Measurements from ENCODE around the gene C1orf21.

Gene C1orf21

GRCh38 chr1:184634296-184634695, 247.5 kb downstream of the C1orf21 start:
- DNase-seq, result no peak

DNA sequence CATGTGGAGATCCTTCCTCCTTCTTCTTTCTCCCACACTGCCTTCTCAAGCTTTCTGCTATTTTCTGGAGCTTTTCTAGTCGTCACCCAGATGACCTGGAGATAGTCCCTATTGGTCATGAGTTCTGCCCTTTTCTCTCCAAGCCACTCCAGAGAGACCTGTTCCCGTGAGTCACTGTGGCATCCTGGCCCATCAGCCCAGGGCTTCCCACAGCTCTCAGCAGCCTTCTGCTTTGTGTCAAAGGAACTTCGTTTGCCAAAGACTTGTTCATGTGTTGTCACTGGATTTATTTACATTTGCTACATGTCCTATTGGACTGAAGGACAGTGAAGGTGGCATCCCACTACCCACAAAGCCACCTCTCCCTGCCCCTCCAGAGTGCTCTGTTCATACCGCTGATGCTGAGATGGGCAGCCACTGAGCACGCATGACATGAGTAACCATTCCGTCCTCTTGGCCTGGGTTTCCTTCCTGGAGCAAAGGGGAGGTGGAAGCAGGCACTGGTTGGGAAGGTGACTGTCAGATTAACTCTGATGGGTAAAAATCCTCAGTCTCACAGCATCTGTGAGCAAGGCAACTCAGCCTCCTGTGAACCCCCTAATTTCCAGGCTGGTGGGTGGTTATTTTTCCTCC, 248.6 kb downstream of the C1orf21 start:
- no peak for DNase-seq

DNA sequence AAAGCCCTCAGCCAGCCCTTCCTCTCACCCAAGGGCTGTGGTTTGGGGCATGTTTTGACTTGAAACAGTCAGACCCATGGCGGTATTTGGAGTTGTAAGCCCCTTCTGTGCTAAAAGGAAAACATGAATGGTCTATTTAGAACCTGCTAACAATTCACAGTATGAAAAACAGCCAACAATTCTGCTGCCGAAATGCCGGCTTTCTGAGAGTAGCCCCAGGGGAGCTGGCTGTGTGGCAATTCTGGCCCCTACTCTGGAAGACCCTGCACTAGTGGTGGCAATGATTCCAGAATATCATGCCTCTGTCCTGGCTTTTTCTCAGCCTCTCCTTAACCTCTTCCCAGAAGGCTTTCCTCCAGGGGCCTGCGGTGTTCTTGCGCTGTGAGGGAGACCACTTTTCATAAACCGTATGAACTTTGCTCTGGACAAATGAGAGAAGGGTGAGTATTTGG, 249.2 kb downstream of the C1orf21 start:
- no peak for DNase-seq

DNA sequence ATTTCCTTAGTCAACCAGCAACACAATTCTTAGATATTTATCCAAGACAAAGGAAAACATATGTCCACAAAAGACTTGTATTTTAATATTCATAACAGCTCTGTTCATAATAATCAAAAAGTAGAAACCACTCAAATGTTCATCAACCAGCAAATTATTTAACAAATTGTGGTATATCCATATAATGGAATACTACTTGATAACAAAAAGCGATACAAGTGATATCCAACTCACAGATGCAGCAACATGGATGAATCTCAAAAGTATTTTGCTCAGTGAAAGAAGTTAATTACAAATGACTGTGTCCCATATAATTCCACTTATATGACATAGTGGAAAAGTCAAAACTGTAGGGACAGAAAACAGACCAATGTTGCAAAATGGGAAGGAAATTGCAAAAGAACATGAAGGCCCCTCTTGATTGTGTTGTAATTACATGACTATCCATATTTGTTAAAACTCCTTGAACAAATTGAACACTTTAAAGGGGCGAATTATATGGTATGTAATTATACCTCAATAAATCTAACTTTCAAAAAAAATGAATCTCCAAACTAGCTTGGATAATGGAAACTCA, 250.9 kb downstream of the C1orf21 start:
- DNase-seq, result no peak

DNA sequence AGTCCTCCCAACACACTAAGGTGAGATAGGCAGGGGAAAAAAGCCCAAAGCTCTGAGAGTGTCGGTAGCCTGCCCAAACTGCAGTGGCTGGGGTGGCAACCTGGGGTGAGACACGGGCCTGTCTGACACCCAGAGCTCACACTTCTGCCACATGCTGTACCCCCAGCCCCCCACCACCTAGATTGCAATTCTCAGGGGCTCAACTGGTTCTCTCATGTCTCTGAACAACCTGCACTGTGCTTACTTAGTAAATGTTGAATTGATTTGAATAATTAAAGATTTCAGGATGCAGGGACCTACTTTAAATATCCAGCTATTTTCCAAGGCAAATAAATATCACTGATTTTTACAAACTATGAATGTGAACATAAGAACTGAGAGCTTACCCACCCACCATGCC, 252.4 kb downstream of the C1orf21 start:
- DNase-seq, result no peak

GRCh38 chr1:184640505-184640904, 253.7 kb downstream of the C1orf21 start:
- no peak for DNase-seq

- no peak for DNase-seq
Measured at GRCh38 chr1:184641894-184642293, 255.1 kb downstream of the C1orf21 start.

- no peak for DNase-seq
Measured at GRCh38 chr1:184643661-184644060, 256.8 kb downstream of the C1orf21 start.

GRCh38 chr1:184644771-184645170, 257.9 kb downstream of the C1orf21 start:
- no peak for DNase-seq

- no peak for DNase-seq
Measured at GRCh38 chr1:184646178-184646701, 259.4 kb downstream of the C1orf21 start.

DNA sequence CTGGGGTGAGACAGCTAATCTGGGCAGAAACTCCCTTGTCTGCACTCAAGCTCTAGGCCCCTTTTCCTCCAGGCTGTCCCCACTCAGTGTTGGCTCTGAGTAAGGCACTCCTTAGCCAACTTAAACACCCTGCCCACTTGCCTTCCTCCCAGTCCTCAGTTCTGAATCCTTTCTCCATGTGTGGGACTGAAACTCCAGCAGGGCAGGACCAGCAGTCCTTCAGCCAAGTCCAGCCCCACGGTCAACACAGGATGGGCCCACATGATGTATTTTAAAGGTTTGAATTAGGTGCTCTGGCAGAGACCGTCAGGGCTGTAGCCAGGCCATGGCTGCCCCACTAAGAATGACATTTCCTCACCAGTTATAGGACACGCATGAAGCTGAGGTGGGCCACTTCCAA, 260.0 kb downstream of the C1orf21 start:
- no peak for DNase-seq

- no peak for DNase-seq
Measured at GRCh38 chr1:184647471-184647870, 260.6 kb downstream of the C1orf21 start.

GRCh38 chr1:184648160-184648855, 261.5 kb downstream of the C1orf21 start:
- DNase-seq, result no peak

- DNase-seq, result no peak
Measured at GRCh38 chr1:184648856-184649201, 262.0 kb downstream of the C1orf21 start.

DNA sequence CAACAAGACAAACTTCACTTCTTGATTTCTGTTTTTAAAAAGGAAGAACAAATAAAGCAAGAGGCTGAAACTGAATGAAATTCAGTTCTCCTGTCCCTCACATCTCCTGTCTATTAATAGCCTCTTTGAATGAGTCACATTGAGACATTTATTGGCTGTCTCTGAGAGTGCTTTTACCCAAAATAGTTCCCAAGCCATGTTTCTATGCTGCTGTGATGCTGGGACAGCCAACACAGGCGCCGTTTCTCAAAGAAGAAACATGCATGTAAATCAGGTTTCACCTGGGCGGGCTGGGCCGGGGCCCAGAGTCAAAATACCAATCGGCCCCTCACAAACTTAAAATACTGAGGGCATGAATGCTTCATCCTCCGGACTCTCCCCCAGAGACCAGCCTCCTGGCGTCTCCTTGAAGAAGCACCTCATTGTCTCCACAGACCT, 262.6 kb downstream of the C1orf21 start:
- peak; percentile 61 for DNase-seq

DNA sequence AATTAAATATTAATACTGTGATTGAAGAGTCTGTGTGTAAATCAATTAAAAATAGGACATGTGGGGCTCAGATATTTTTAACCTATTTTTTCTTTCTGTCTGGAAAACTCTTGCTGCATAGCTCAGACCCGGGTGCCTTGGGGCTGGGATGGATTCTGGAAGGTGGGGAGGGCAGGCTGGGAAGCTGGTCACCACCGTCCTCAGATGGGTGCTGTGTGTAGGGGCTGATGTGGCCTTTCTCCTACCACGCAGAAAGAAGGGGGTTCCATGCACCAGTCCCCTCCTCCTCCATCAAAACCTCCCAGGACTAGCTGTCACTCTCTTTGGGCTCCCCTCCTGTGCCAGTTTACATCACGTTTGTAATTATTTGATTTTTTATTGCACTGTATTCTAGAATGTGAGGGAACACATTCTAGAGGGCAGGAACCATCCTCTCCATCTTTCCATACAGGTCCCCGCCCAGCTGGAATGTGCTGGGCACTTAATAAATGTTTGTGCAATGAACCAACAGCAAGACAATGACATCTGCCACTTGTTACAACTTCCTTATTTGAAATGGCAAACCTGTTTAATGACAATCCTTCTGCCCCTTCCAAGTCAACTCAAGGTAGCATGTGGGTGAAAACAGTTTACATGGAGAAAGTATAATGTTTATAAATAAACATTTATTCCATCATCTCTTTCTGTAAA, 263.5 kb downstream of the C1orf21 start:
- DNase-seq, result no peak

DNA sequence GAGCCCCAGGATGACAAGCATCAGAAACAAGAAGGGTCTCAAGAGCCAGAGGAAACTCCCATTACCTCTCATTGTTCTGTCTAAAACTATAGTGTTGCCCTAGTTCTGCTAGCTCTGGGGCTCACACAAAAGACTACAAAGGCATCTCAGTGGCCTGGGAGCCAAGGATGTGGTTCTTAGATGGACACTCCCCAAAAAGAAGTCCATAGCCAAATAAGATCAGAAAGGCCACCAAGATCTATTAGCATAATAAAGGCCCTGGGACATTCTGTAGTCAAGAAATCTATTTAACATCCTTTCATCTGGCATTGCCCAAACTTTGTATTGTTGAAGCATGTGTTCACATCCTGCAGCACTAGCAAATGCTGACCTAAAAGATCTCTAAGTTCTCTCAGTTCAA, 268.4 kb downstream of the C1orf21 start:
- DNase-seq, result no peak

- no peak for DNase-seq
Measured at GRCh38 chr1:184656221-184656620, 269.4 kb downstream of the C1orf21 start.

DNA sequence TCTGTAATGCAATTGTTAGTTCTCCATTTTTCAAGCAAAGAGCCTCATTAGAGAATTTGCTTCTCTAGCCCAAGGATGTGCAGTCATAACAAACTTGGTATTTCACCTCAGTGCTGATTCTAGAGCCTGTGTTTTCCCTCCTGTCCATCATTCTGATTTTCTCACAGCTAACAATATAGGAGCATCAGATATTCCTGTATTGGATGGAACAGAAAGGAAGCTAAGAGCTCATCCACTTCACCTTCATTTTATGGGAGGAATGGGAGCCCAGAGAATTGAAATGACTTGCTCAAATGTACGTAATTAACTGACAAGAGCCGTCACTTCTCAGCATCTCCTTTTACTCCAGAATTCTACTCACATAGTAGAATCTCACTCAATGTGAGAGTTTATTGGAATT, 271.2 kb downstream of the C1orf21 start:
- DNase-seq, result no peak

DNA sequence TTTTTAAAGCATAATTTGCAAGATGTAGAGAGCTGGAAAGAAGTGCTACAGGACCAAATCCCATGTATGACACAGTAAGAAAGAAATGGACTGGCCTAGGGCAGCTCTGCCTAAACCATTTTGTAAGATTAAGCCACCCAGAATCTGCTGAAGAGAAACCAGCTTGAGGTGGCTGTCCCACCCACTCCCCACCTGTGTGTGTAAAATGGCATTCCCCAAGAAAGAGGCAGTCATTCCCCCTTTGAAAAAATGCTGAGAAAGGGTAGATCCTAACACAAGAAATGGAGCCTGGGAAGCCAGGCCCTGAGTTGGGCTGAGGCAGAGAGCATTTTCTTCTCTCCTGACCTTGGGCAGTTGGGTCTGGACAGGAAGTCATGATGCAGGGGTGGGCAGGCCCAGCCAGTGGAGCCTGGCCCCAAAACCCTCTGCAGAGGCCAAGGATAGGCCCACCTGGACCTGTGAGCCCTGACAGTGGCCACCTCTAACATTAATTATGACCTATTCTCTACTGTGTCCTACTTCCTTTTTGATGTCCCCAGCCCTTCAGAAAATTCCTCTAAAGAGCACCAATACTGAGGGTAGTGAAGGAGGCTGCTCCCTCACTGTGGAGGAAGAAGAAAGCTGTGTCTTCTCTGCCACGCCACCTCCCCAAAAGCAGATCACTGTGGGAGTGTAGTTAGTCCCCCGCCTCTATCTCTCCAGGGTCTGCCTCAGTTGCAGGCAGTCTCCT, 273.8 kb downstream of the C1orf21 start:
- no peak for DNase-seq

DNA sequence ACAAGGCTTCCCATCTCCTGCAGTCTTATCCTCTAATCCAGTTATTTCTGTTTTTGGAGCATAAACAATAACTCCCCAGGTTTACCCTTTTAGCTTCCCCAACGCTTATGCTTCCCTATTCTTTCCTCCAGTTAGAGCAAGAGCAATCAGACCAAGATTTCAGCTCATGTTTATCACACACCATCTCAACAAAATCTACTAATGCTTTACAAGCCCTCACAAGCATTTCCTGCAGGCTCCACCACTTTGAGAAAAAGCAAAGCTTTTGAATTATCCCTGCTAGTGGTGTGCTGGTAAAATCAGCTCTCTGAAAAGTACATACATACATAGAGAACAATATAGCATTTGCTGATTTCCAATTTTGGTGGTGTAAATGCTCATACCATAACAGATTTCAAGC, 275.0 kb downstream of the C1orf21 start:
- no peak for DNase-seq

- DNase-seq, result peak; percentile 59
Measured at GRCh38 chr1:184664042-184664660, 277.3 kb downstream of the C1orf21 start.
